H1 (cell line): ENCODE data around the gene CSNK1G2. TPM values are rescaled to one million over a fixed set of nuclear protein-coding genes. Genes with fewer than 3 reads are reported as not detected.

Experiments used
- CTCF ChIA-PET: fragments of 300-600 bp; sonication (Branson Sonifier 250); formaldehyde crosslinking; loops from one replicate; lab custom pipeline; 2021; ENCODE audit not compliant: partially characterized antibody; lab: Charles Lee
- POLR2A ChIA-PET: fragments of 300-600 bp; sonication (Branson Sonifier 250); formaldehyde crosslinking; loops from one replicate; lab custom pipeline; 2021; ENCODE audit warnings: inconsistent platforms; ENCODE audit not compliant: partially characterized antibody; lab: Charles Lee
- DNase-seq, 2 experiments: peaks; one replicate each; pipeline versions ENCODE4 v3.0.0 to v3.0.0-alpha.2; 2010 to 2022; ENCODE audit warnings: low spot score in 2 of 2, low read depth in 1 of 2, mixed read lengths in 1 of 2
- FAIRE-seq: peaks from 2 replicates; lab custom pipeline; 2011; peaks lifted over from hg19 to GRCh38; lab: Jason Lieb, UNC
- H2AFZ ChIP-seq: 2 replicates; pipeline ENCODE4 v1.8.1; 2012; ENCODE audit warnings: low read length, inconsistent platforms
- H2AK5ac ChIP-seq: 2 replicates; pipeline ENCODE4 v1.6.1; 2013; ENCODE audit warnings: low read depth, low read length
- H2BK120ac ChIP-seq: replicated peaks from 2 replicates; pipeline ENCODE3; 2013; ENCODE audit warnings: low read depth, low read length, inconsistent platforms
- H2BK12ac ChIP-seq: 2 replicates; pipeline ENCODE4 v1.6.1; 2013; ENCODE audit warnings: low read depth, low read length
- H2BK15ac ChIP-seq: 2 replicates; pipeline ENCODE4 v1.6.1; 2013; ENCODE audit warnings: low read length
- H2BK20ac ChIP-seq: 2 replicates; pipeline ENCODE4 v1.6.1; 2013; ENCODE audit warnings: low read length
- H2BK5ac ChIP-seq: 2 replicates; pipeline ENCODE4 v1.6.1; 2013; ENCODE audit warnings: low read depth, low read length
- H3K14ac ChIP-seq: 2 replicates; pipeline ENCODE4 v1.6.1; 2013; ENCODE audit warnings: inconsistent platforms; ENCODE audit not compliant: insufficient read length
- H3K18ac ChIP-seq: 2 replicates; pipeline ENCODE4 v1.6.1; 2013; ENCODE audit warnings: low read length; ENCODE audit errors: extremely low read depth
- H3K23ac ChIP-seq: 2 replicates; pipeline ENCODE4 v1.6.1; 2013; ENCODE audit warnings: inconsistent platforms; ENCODE audit not compliant: insufficient read length
- H3K23me2 ChIP-seq: 2 replicates; pipeline ENCODE4 v1.6.1; 2013; ENCODE audit warnings: low read depth, low read length
- H3K27ac ChIP-seq: 2 replicates; pipeline ENCODE4 v1.6.1; 2011; ENCODE audit warnings: low read depth, low read length, inconsistent platforms
- H3K27me3 ChIP-seq, 4 experiments: replicated peaks in 1 of 4; 1 replicate in 1 of 4; 2 replicates in 3 of 4; pipeline versions ENCODE4 v1.6.1 to v1.8.1; 2011 to 2013; ENCODE audit warnings: low read length in 3 of 4, mild to moderate bottlenecking in 3 of 4, inconsistent platforms in 2 of 4, mixed read lengths in 2 of 4, moderate library complexity in 1 of 4; ENCODE audit not compliant: control insufficient read depth in 3 of 4, insufficient read depth in 3 of 4; ENCODE audit errors: extremely low read depth in 1 of 4
- H3K36me3 ChIP-seq, 4 experiments: 2 replicates each; pipeline versions ENCODE4 v1.6.1 to v1.8.1; 2011 to 2013; ENCODE audit warnings: mild to moderate bottlenecking in 4 of 4, low read length in 3 of 4, moderate library complexity in 2 of 4, control low read depth in 1 of 4, inconsistent platforms in 1 of 4; ENCODE audit not compliant: insufficient read depth in 4 of 4, control insufficient read depth in 2 of 4
- H3K4ac ChIP-seq: replicated peaks from 2 replicates; pipeline ENCODE3; 2013; ENCODE audit warnings: low read length, low read depth, mixed read lengths, inconsistent platforms; ENCODE audit not compliant: insufficient read length
- H3K4me1 ChIP-seq, 4 experiments: replicated peaks in 1 of 4; 1 replicate in 1 of 4; 2 replicates in 3 of 4; pipeline versions ENCODE4 v1.6.1 to v1.8.1; 2011 to 2013; ENCODE audit warnings: low read length in 3 of 4, inconsistent platforms in 2 of 4, mixed read lengths in 1 of 4; ENCODE audit not compliant: insufficient read depth in 4 of 4, control insufficient read depth in 3 of 4
- H3K4me2 ChIP-seq, 2 experiments: 2 replicates each; pipeline versions ENCODE4 v1.6.1 to v1.8.1; 2011 to 2013; ENCODE audit warnings: low read depth in 2 of 2, low read length in 2 of 2, control low read depth in 1 of 2, inconsistent platforms in 1 of 2, mild to moderate bottlenecking in 1 of 2; ENCODE audit not compliant: insufficient read depth in 1 of 2
- H3K4me3 ChIP-seq, 4 experiments: fragments of 200-600, 300-600 bp in 1 of 4; sonication (generic), shearing (Covaris generic), sonication (Bioruptor Twin) in 1 of 4; 2 replicates each; pipeline versions ENCODE4 v1.5.1 to v1.8.1; 2011 to 2016; ENCODE audit warnings: low read length in 4 of 4, low read depth in 3 of 4, control low read depth in 2 of 4, inconsistent platforms in 2 of 4, mild to moderate bottlenecking in 2 of 4, mixed read lengths in 1 of 4, moderate library complexity in 1 of 4; ENCODE audit not compliant: insufficient read depth in 2 of 4; ENCODE audit errors: extremely low read depth in 1 of 4
- H3K56ac ChIP-seq: replicated peaks from 2 replicates; pipeline ENCODE3; 2013; ENCODE audit warnings: low read depth, mild to moderate bottlenecking, mixed read lengths, low read length, inconsistent platforms; ENCODE audit not compliant: insufficient read length
- H3K79me1 ChIP-seq: 2 replicates; pipeline ENCODE4 v1.6.1; 2013; ENCODE audit warnings: low read depth, low read length, control low read depth
- H3K79me2 ChIP-seq, 2 experiments: 2 replicates each; pipeline versions ENCODE4 v1.6.1 to v1.8.1; 2012 to 2013; ENCODE audit warnings: low read length in 2 of 2, mild to moderate bottlenecking in 2 of 2, inconsistent platforms in 1 of 2; ENCODE audit not compliant: insufficient read depth in 2 of 2, control insufficient read depth in 1 of 2
- H3K9ac ChIP-seq, 4 experiments: replicated peaks in 1 of 4; 1 replicate in 1 of 4; 2 replicates in 3 of 4; pipeline versions ENCODE4 v1.6.1 to v1.8.1; 2011 to 2013; ENCODE audit warnings: low read depth in 3 of 4, low read length in 3 of 4, control low read depth in 2 of 4, mild to moderate bottlenecking in 2 of 4, moderate library complexity in 2 of 4, inconsistent platforms in 1 of 4; ENCODE audit errors: extremely low read depth in 1 of 4
- H3K9me3 ChIP-seq, 2 experiments: 2 replicates each; pipeline versions ENCODE4 v1.6.1 to v1.8.1; 2012 to 2013; ENCODE audit warnings: mild to moderate bottlenecking in 2 of 2, moderate library complexity in 2 of 2, control low read depth in 1 of 2, inconsistent platforms in 1 of 2, low read depth in 1 of 2, low read length in 1 of 2, mixed read lengths in 1 of 2; ENCODE audit not compliant: insufficient read depth in 2 of 2
- H4K20me1 ChIP-seq, 2 experiments: replicated peaks in 1 of 2; 2 replicates each; pipeline versions ENCODE3 to v1.8.1; 2011 to 2013; ENCODE audit warnings: inconsistent platforms in 2 of 2, low read length in 2 of 2, mild to moderate bottlenecking in 1 of 2; ENCODE audit not compliant: insufficient read depth in 2 of 2, control insufficient read depth in 1 of 2
- H4K5ac ChIP-seq: 2 replicates; pipeline ENCODE4 v1.6.1; 2013; ENCODE audit warnings: low read length, low read depth, mixed read lengths, inconsistent platforms; ENCODE audit not compliant: insufficient read length
- H4K8ac ChIP-seq: 2 replicates; pipeline ENCODE4 v1.8.0; 2013; ENCODE audit warnings: mild to moderate bottlenecking, moderate library complexity, low read length, inconsistent platforms; ENCODE audit not compliant: insufficient read depth; ENCODE audit errors: extremely low read depth
- H4K91ac ChIP-seq: replicated peaks from 2 replicates; pipeline ENCODE3; 2013; ENCODE audit warnings: low read length, mixed read lengths, inconsistent platforms; ENCODE audit not compliant: insufficient read length
- CTCF ChIP-seq, 3 experiments: IDR thresholded peaks; 1 replicate in 2 of 3; 2 replicates in 1 of 3; pipeline versions ENCODE4 v1.5.1 to v1.6.1; 2011; ENCODE audit warnings: low read length in 3 of 3, mild to moderate bottlenecking in 3 of 3, inconsistent platforms in 2 of 3, low read depth in 1 of 3, moderate library complexity in 1 of 3; ENCODE audit not compliant: insufficient read depth in 1 of 3; ENCODE audit errors: control extremely low read depth in 1 of 3
- SIN3A ChIP-seq, 2 experiments: IDR thresholded peaks in 1 of 2; conservative IDR thresholded peaks in 1 of 2; 2 replicates each; pipeline ENCODE4 v1.6.1; 2011 to 2012; ENCODE audit warnings: low read length in 2 of 2, improper control_type of control experiment in 1 of 2, low read depth in 1 of 2, mild to moderate bottlenecking in 1 of 2
- WGBS, 2 experiments: shearing (Covaris generic) in 1 of 2; methylation state at CpG; one replicate each; pipeline versions ENCODE4 v1.1.6 to v1.1.7; 2013 to 2015; ENCODE audit warnings: low lambda C conversion rate in 2 of 2, mixed read lengths in 2 of 2, inconsistent platforms in 1 of 2, low coverage in 1 of 2, missing lambda C conversion rate in 1 of 2; ENCODE audit not compliant: insufficient replicate concordance in 2 of 2, insufficient coverage in 1 of 2, insufficient read length in 1 of 2; ENCODE audit errors: extremely low coverage in 1 of 2, missing lambda C conversion rate in 1 of 2; 5-methylcytosine and 5-hydroxymethylcytosine counted together
- polyA plus RNA-seq, 7 experiments: library from polyadenylated mRNA; depleted of rRNA in 3 of 7; stranded (reverse) in 5 of 7; unstranded in 2 of 7; fragments of >200 nt in 5 of 7; fragments of 200-250 nt in 2 of 7; gene quantifications; 1 replicate in 5 of 7; 2 replicates in 1 of 7; 4 replicates in 1 of 7; pipeline versions ENCODE4 v1.2.1 to v1.2.3, GENCODE V29; 2011 to 2013; ENCODE audit warnings: missing spikeins in 2 of 7, mixed read lengths in 2 of 7
- total RNA-seq: library from RNA; stranded (reverse); fragmentation: NEBNext Ultra II Directional; extraction: Animal tissue kit (Norgen Biotek cat#: 25700); gene quantifications from 2 replicates; pipeline ENCODE4 v1.2.1, GENCODE V29; 2021

The CSNK1G2 gene
- total and polyA plus RNA-seq, 2 of the 8 experiments (the other 6 are each of a cell fraction or from before 2014, with no cell fraction given) = 99.5 to 130 TPM

DNA sequence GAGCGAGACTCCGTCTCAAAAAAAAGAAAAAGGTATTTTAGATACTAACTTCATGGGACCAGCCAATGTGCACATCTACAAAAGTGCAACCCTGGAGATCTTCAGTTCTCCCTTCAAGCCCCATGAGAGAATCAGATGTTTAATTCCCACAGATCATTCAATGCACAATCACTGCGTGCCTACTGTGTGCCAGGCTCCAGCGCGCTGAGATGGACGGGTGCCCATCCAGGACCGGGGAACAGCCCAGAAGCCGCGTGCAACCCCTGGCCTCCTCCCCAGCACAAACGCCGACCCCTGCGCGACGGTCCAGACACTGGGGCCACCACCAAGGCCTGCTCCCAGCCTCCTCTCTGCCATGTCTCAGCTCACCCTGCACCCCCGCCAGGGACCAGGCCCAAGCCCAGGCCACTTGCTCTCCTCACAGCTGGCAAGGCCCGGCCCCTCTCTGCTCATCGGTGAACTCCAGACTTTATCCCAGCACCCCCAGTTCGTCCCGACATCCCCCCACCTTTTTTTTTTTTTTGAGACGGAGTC, 69.2 kb downstream of the CSNK1G2 start:
- Histone ChIP-seq H3K9me3 (no peaks in the 10 kb centered on the region; a peak in 1 of 4 replicates), H4K8ac (no peak overlapping the region), H3K56ac (no peak overlapping the region), H3K79me2 (peaks cover 0 to 6% of the 10 kb centered on the region in 2 experiments; a peak in 1 of 4 replicates), H3K9ac (no peak overlapping the region), H3K4me1 (peaks cover 0 to 12% (median 2%) of the 10 kb centered on the region in 4 experiments; a peak in 5 of 7 replicates), H3K79me1 (peaks cover 4% of the 10 kb centered on the region; the same call in 1 of the 2 replicates), H2BK15ac (no peak overlapping the region), H4K91ac (no peak overlapping the region), H3K4me2 (no peak overlapping the region), H2BK20ac (no peak overlapping the region), H2BK12ac (no peak overlapping the region), H3K4ac (no peak overlapping the region), H3K27me3 (no peaks in the 10 kb centered on the region), H3K27ac (no peak overlapping the region), H2AK5ac (no peak overlapping the region), H2BK5ac (no peak overlapping the region), H4K20me1 (peaks cover 14 to 17% of the 10 kb centered on the region in 2 experiments), H3K23ac (no peak overlapping the region), H3K4me3 (no peak overlapping the region), H3K14ac (no peak overlapping the region), H2BK120ac (no peak overlapping the region), H2AFZ (no peak overlapping the region), H3K23me2 (peaks cover 6% of the 10 kb centered on the region; the same call in 1 of the 2 replicates), H4K5ac (no peak overlapping the region), H3K18ac (no peak overlapping the region), H3K36me3 (no peaks in the 10 kb centered on the region; a peak in 1 of 8 replicates)
- CTCF ChIA-PET = interaction anchor here (0.6 to 1.0 kb wide), 3 partner anchors 10 to 80 kb away, joined by 3 to 4 read pairs (median 3); no protein-coding TSS in a partner anchor
- 91% methylated on average over 17 of the region's 20 CpGs; no CpG with 5 or more reads in 1 of the 2 experiments for WGBS, 2 experiments
- DNase-seq = no peak
- TF ChIP-seq SIN3A (conservative IDR thresholded peaks at IDR 0.05 in 1 of 2, IDR thresholded peaks at IDR 0.05 in 1 of 2; ENCODE audit: low read depth in 1 of 2, low read length in 2 of 2) = no peak
- no peak for TF ChIP-seq CTCF (IDR thresholded peaks at IDR 0.05; ENCODE audit: control extremely low read depth in 1 of 3, insufficient read depth in 1 of 3, low read depth in 1 of 3, low read length in 3 of 3)
- no peak for FAIRE-seq
- POLR2A ChIA-PET = interaction anchor here (0.7 to 1.4 kb wide), 6 partner anchors 8 to 134 kb away, joined by 3 to 4 read pairs (median 4); no protein-coding TSS in a partner anchor
